Hepatocyte (in vitro differentiated cells): ENCODE results near the gene STUB1.

Experiments used
- EZH2 ChIP-seq: fragments of 200-600 bp; sonication (generic); IDR thresholded peaks from 2 replicates; pipeline ENCODE4 v1.6.1; 2016; ENCODE audit warnings: antibody characterized with exemption, mild to moderate bottlenecking, borderline replicate concordance
- EZH2phosphoT487 ChIP-seq: fragments of 200-600 bp; sonication (generic); IDR thresholded peaks from one replicate; pipeline ENCODE4 v1.6.1; 2018; ENCODE audit warnings: antibody characterized with exemption, mild to moderate bottlenecking, low read depth, moderate library complexity; ENCODE audit not compliant: unreplicated experiment, severe bottlenecking
- TF ChIP-seq, protein P1 (sequence below): fragments of 200-600 bp; sonication (generic); IDR thresholded peaks from 2 replicates; pipeline ENCODE4 v1.5.1; 2016; ENCODE audit warnings: antibody characterized with exemption, mild to moderate bottlenecking; ENCODE audit not compliant: poor library complexity

DNA sequence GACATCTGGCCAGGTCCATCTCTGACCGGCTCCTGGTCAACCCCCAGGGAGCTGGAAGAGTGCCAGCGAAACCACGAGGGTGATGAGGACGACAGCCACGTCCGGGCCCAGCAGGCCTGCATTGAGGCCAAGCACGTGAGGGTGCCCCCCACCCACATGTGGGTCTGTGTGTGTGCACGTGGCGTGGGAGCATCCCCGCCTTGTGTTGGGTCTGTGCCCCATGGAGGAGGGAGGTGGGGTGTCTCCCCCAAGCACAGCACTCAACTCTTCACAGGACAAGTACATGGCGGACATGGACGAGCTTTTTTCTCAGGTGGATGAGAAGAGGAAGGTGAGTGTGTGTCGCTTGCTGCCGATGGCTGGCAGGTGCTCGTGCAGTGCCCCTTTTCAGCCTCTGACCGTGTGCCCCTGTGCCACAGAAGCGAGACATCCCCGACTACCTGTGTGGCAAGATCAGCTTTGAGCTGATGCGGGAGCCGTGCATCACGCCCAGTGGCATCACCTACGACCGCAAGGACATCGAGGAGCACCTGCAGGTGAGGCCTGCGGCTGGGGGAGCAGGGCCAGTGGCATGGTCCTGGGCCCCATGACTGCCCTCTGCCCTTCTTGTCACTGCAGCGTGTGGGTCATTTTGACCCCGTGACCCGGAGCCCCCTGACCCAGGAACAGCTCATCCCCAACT, 1.7 kb downstream of the STUB1 start:
- TF ChIP-seq, protein P1, sequence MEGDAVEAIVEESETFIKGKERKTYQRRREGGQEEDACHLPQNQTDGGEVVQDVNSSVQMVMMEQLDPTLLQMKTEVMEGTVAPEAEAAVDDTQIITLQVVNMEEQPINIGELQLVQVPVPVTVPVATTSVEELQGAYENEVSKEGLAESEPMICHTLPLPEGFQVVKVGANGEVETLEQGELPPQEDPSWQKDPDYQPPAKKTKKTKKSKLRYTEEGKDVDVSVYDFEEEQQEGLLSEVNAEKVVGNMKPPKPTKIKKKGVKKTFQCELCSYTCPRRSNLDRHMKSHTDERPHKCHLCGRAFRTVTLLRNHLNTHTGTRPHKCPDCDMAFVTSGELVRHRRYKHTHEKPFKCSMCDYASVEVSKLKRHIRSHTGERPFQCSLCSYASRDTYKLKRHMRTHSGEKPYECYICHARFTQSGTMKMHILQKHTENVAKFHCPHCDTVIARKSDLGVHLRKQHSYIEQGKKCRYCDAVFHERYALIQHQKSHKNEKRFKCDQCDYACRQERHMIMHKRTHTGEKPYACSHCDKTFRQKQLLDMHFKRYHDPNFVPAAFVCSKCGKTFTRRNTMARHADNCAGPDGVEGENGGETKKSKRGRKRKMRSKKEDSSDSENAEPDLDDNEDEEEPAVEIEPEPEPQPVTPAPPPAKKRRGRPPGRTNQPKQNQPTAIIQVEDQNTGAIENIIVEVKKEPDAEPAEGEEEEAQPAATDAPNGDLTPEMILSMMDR: no peak
- TF ChIP-seq EZH2: no peak
- TF ChIP-seq EZH2phosphoT487: no peak
